Omental fat pad (tissue), 4 donors: ENCODE measurements around the gene RPS23. TPM values are rescaled to one million over a fixed set of nuclear protein-coding genes. Genes with fewer than 3 reads are reported as not detected.

ENCODE experiments used
- ATAC-seq: fragments of 150-250 bp; one replicate; pipeline ENCODE4 v1.9.1; 2016; ENCODE audit warnings: mild to moderate bottlenecking, moderate library complexity; ENCODE audit not compliant: low FRiP score
- DNase-seq: peaks from one replicate; pipeline ENCODE4 v3.0.0-alpha.2; 2019; ENCODE audit warnings: low spot score
- CTCF ChIP-seq, 3 donors: fragments of 450-650 bp; IDR thresholded peaks; one replicate each; pipeline ENCODE4 v1.5.1; 2016 to 2017; ENCODE audit warnings: antibody characterized with exemption in 3 of 3, mild to moderate bottlenecking in 3 of 3, moderate library complexity in 2 of 3
- total RNA-seq, 4 donors: library from RNA; depleted of rRNA; stranded (reverse); fragments of >200 nt; gene quantifications; one replicate each; pipeline ENCODE4 v1.1.0, GENCODE V29; 2016

The RPS23 gene
- total RNA-seq, 4 donors from 2014 or later, result 2,401 to 4,131 (median 3,282) TPM

GRCh38 chr5:82301190-82301589 lies 23.0 kb upstream of the RPS23 start:
- ATAC-seq (no peak), DNase-seq (no peak)
- no peak for TF ChIP-seq CTCF (IDR thresholded peaks at IDR 0.05)

- ATAC-seq (no peak), DNase-seq (no peak)
- TF ChIP-seq CTCF (IDR thresholded peaks at IDR 0.05), result no peak
Observed at GRCh38 chr5:82298668-82299067, 20.5 kb upstream of the RPS23 start.

DNA sequence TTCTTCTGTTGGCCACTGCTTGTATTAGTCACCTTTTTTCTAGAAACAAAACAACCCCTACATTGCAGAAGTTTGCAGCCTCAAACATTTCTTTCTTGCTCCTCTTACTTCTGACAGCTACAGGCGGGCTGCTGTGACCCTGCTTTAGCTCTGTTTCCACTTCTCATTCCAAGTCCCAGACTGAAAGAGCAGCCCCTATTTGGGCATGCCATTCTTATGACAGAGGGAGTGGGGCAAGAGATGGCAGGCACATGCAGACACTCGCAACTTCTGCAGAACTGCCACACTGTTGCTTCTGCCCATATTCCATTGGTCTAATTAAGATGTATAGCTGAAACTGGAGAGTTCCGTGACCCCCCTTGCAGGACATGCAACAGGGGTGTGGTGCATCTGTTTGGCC lies 19.6 kb upstream of the RPS23 start:
- ATAC-seq (no peak), DNase-seq (no peak)
- TF ChIP-seq CTCF (IDR thresholded peaks at IDR 0.05), result no peak

GRCh38 chr5:82296929-82297328 lies 18.8 kb upstream of the RPS23 start:
- ATAC-seq, result no peak

DNA sequence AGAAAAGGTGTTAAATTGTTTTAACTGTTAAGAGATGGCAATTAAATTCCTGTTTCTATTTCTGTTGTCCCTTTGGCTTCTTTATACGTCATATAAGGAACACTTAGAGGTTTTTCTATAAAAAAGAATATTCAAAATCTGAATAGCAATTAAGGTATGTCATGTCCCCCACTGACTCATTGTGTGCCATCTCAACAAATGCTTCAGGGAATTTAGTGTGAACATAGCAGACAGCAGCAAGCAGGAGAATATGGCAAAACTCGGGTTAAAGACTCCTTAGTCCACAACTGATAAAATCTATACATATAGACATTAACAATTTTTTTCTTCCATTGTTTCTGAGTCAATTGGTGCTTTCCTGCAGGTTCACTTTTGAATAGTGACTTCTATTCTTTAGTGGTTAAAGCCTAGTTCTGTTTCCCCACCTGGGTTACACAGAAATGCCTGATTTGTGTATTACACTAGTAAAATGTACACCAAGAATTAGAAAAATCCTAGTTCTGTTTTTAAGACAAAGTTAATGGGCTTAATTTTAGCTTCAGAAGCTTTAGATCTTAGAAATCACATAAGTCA lies 17.9 kb upstream of the RPS23 start:
- ATAC-seq, result no peak
- no peak for TF ChIP-seq CTCF (IDR thresholded peaks at IDR 0.05)
- no peak for DNase-seq

More at GRCh38 chr5:82296929-82297328, 18.8 kb upstream of the RPS23 start:
- DNase-seq, result no peak
- TF ChIP-seq CTCF (IDR thresholded peaks at IDR 0.05), result no peak

DNA sequence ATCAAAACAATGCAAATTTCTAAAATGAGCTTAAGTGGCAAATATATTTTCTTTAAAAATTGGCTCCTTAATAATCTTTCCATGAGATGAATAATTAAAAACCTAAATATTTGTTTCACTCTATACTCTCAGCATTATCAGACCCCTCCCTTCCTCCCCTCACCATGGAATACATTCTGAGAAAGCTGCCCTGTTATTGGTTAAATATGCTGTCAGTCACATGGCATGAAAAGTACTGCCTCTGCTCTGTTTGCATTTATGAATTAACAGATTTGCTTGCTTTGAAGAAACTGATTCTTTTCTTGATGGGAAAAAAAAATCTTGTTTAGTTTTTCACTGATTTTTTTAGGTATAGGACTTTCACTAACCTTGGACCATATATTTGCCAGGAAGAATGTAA lies 17.0 kb upstream of the RPS23 start:
- no peak for ATAC-seq
- no peak for TF ChIP-seq CTCF (IDR thresholded peaks at IDR 0.05)
- no peak for DNase-seq

- no peak for TF ChIP-seq CTCF (IDR thresholded peaks at IDR 0.05)
- ATAC-seq (no peak), DNase-seq (no peak)
Observed at GRCh38 chr5:82291420-82291819, 13.3 kb upstream of the RPS23 start.
